ENCODE data around the gene SPEG. TPM values are rescaled to one million over a fixed set of nuclear protein-coding genes. Genes with fewer than 3 reads are reported as not detected.

SPEG gene
- total and polyA plus RNA-seq, 2 of the 13 experiments (the other 11 are each of a cell fraction or from before 2014, with no cell fraction given): 0.18 to 0.24 TPM

DNA sequence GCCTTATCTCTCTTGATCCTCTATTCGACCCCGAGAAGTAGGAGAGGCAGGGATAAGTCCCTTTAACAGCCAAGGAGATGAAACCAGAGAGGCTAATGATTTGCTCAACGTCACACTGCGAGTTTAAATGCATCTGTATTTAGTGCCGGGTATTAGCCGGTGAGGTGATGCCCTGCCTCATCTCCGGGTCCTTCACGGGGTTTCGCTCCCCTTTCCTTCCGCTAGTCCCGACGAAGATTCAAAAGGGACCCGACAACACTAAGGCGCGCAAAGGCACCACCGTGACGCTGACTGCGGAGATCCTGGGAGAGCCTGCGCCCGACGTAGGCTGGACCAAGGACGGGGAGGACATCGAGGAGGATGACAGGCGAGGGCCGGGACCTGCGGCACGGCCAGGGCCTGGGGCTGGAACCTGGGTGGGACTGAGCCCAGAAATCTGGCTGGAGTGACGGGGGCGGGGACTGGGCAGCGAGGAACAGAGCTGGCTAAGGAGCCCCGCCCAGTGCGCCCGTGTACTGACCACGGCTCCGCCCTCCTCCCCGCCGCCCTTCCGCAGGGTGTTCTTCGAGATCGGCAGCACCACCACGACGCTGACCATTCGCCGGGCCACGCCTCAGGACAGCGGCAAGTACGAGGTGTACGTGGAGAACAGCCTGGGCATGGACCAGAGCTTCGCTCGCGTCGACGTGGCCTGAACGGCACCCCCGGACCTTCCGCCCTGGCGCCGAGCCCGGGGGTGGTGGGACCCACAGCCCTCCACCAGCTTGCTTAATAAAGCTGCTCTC, 63.0 kb downstream of the SPEG start (continued):
- TF ChIP-seq, protein P1, sequence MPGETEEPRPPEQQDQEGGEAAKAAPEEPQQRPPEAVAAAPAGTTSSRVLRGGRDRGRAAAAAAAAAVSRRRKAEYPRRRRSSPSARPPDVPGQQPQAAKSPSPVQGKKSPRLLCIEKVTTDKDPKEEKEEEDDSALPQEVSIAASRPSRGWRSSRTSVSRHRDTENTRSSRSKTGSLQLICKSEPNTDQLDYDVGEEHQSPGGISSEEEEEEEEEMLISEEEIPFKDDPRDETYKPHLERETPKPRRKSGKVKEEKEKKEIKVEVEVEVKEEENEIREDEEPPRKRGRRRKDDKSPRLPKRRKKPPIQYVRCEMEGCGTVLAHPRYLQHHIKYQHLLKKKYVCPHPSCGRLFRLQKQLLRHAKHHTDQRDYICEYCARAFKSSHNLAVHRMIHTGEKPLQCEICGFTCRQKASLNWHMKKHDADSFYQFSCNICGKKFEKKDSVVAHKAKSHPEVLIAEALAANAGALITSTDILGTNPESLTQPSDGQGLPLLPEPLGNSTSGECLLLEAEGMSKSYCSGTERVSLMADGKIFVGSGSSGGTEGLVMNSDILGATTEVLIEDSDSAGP (CRISPR knock-in tag; IDR thresholded peaks at IDR 0.05; ENCODE audit: borderline replicate concordance): peak; percentile 86; the same call in 1 of the 2 replicates
- no peak for TF ChIP-seq ZNF644 (CRISPR knock-in tag; IDR thresholded peaks at IDR 0.05; ENCODE audit: low read depth)
- TF ChIP-seq CBX1 (IDR thresholded peaks at IDR 0.05; ENCODE audit: low read depth): no peak
- peak; percentile 37; the same call in 1 of the 2 replicates for TF ChIP-seq FOXO1 (CRISPR knock-in tag; IDR thresholded peaks at IDR 0.05)
- TF ChIP-seq ZNF20 (CRISPR knock-in tag; IDR thresholded peaks at IDR 0.05): no peak
- peak; percentile 24; the same call in 1 of the 2 replicates for TF ChIP-seq MED1 (CRISPR knock-in tag; IDR thresholded peaks at IDR 0.05)
- TF ChIP-seq SP1 (IDR thresholded peaks at IDR 0.05): no peak
- peak; percentile 77 for TF ChIP-seq SP1 (CRISPR knock-in tag; IDR thresholded peaks at IDR 0.05)
- TF ChIP-seq, protein P2, sequence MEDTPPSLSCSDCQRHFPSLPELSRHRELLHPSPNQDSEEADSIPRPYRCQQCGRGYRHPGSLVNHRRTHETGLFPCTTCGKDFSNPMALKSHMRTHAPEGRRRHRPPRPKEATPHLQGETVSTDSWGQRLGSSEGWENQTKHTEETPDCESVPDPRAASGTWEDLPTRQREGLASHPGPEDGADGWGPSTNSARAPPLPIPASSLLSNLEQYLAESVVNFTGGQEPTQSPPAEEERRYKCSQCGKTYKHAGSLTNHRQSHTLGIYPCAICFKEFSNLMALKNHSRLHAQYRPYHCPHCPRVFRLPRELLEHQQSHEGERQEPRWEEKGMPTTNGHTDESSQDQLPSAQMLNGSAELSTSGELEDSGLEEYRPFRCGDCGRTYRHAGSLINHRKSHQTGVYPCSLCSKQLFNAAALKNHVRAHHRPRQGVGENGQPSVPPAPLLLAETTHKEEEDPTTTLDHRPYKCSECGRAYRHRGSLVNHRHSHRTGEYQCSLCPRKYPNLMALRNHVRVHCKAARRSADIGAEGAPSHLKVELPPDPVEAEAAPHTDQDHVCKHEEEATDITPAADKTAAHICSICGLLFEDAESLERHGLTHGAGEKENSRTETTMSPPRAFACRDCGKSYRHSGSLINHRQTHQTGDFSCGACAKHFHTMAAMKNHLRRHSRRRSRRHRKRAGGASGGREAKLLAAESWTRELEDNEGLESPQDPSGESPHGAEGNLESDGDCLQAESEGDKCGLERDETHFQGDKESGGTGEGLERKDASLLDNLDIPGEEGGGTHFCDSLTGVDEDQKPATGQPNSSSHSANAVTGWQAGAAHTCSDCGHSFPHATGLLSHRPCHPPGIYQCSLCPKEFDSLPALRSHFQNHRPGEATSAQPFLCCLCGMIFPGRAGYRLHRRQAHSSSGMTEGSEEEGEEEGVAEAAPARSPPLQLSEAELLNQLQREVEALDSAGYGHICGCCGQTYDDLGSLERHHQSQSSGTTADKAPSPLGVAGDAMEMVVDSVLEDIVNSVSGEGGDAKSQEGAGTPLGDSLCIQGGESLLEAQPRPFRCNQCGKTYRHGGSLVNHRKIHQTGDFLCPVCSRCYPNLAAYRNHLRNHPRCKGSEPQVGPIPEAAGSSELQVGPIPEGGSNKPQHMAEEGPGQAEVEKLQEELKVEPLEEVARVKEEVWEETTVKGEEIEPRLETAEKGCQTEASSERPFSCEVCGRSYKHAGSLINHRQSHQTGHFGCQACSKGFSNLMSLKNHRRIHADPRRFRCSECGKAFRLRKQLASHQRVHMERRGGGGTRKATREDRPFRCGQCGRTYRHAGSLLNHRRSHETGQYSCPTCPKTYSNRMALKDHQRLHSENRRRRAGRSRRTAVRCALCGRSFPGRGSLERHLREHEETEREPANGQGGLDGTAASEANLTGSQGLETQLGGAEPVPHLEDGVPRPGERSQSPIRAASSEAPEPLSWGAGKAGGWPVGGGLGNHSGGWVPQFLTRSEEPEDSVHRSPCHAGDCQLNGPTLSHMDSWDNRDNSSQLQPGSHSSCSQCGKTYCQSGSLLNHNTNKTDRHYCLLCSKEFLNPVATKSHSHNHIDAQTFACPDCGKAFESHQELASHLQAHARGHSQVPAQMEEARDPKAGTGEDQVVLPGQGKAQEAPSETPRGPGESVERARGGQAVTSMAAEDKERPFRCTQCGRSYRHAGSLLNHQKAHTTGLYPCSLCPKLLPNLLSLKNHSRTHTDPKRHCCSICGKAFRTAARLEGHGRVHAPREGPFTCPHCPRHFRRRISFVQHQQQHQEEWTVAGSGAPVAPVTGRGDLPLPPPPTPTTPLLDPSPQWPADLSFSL (CRISPR knock-in tag; IDR thresholded peaks at IDR 0.05): no peak
- 0 out of 2 replicates have a peak, but pooled peaks have one; percentile 17 for TF ChIP-seq ZNF556 (CRISPR knock-in tag; IDR thresholded peaks at IDR 0.05; ENCODE audit: borderline replicate concordance)
- no peak for TF ChIP-seq FOXM1 (CRISPR knock-in tag; IDR thresholded peaks at IDR 0.05)
- peak; percentile 21; the same call in 1 of the 2 replicates for TF ChIP-seq ZBTB38 (CRISPR knock-in tag; IDR thresholded peaks at IDR 0.05)
- no peak for TF ChIP-seq TBL1XR1 (IDR thresholded peaks at IDR 0.05; ENCODE audit: borderline replicate concordance, low read length, partially characterized antibody)
- TF ChIP-seq ZNF678 (CRISPR knock-in tag; IDR thresholded peaks at IDR 0.05): no peak
- 0 out of 2 replicates have a peak, but pooled peaks have one; percentile 58 for TF ChIP-seq NFE2L1 (CRISPR knock-in tag; IDR thresholded peaks at IDR 0.05; ENCODE audit: borderline replicate concordance)
- TF ChIP-seq, protein P3, sequence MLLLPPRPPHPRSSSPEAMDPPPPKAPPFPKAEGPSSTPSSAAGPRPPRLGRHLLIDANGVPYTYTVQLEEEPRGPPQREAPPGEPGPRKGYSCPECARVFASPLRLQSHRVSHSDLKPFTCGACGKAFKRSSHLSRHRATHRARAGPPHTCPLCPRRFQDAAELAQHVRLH (CRISPR knock-in tag; IDR thresholded peaks at IDR 0.05; ENCODE audit: borderline replicate concordance, low read depth): peak; percentile 66; the same call in 1 of the 2 replicates
- TF ChIP-seq, protein P4, sequence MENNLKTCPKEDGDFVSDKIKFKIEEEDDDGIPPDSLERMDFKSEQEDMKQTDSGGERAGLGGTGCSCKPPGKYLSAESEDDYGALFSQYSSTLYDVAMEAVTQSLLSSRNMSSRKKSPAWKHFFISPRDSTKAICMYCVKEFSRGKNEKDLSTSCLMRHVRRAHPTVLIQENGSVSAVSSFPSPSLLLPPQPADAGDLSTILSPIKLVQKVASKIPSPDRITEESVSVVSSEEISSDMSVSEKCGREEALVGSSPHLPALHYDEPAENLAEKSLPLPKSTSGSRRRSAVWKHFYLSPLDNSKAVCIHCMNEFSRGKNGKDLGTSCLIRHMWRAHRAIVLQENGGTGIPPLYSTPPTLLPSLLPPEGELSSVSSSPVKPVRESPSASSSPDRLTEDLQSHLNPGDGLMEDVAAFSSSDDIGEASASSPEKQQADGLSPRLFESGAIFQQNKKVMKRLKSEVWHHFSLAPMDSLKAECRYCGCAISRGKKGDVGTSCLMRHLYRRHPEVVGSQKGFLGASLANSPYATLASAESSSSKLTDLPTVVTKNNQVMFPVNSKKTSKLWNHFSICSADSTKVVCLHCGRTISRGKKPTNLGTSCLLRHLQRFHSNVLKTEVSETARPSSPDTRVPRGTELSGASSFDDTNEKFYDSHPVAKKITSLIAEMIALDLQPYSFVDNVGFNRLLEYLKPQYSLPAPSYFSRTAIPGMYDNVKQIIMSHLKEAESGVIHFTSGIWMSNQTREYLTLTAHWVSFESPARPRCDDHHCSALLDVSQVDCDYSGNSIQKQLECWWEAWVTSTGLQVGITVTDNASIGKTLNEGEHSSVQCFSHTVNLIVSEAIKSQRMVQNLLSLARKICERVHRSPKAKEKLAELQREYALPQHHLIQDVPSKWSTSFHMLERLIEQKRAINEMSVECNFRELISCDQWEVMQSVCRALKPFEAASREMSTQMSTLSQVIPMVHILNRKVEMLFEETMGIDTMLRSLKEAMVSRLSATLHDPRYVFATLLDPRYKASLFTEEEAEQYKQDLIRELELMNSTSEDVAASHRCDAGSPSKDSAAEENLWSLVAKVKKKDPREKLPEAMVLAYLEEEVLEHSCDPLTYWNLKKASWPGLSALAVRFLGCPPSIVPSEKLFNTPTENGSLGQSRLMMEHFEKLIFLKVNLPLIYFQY (CRISPR knock-in tag; IDR thresholded peaks at IDR 0.05; ENCODE audit: borderline replicate concordance): no peak; the same call in 1 of the 2 replicates
